Erythroblast (primary cell): ENCODE measurements around the gene LHPP.

Source experiments
- GATA1 ChIP-seq: IDR thresholded peaks from 2 replicates; pipeline ENCODE4 v1.6.1; 2011; ENCODE audit warnings: low read depth, mild to moderate bottlenecking, control low read depth, low read length, moderate library complexity
- POLR2A ChIP-seq: IDR thresholded peaks from 2 replicates; pipeline ENCODE4 v1.6.1; 2011; ENCODE audit warnings: mild to moderate bottlenecking, low read length

DNA sequence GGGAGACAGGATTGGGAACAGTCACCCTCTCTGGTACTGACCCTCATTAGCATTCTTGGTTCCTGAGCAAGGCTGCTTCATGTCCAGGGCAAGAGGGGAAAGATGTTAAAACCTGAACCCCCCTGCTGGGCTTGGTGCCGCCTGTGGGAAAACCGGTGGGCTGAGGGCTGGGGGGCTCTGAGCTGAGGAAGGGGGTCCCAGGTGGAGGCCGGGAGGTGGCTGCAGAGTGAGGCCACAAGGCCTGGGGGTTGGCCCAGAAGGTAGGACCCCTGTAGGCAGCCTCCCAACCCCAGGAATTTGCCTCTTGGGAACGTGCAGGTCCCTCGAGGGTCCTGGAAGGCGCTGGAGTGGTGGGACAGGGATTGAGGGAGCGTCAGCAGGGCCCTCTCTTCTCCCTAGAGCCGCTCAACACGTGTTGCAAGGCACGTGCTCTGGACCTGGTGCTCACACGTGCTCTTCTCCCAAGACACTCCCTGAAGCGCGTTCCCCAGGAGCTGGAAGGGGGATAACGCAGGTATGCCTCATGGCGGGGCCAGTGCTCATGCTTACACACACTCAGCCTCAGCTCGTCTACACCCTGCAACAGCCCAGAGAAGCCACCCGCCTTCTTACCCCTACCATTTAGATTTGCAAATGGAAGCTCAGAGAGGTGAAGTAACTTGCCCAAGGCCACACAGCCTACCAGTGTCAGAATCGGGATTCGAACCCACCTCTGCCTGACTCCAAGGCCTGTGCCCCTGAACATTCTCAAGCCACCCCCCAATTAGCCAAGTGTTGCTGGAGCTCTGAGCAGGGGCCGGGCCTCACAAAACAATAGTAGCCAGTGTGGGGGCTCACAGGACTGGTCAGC is 64.4 kb downstream of the LHPP start:
- TF ChIP-seq POLR2A (no peak), GATA1 (no peak)
